D721Med (cell line): ENCODE results near the gene SAXO1.

Source experiments
- DNase-seq: peaks from one replicate; pipeline ENCODE4 v3.0.0; 2011; ENCODE audit warnings: low spot score; ENCODE audit not compliant: insufficient read length
- FAIRE-seq: peaks from 2 replicates; lab custom pipeline; 2011; peaks lifted over from hg19 to GRCh38; lab: Jason Lieb, UNC
- CTCF ChIP-seq: IDR thresholded peaks from 2 replicates; pipeline ENCODE4 v1.5.1; 2012; ENCODE audit warnings: mild to moderate bottlenecking, control low read depth; ENCODE audit not compliant: insufficient read depth; ENCODE audit errors: missing control alignments

Gene SAXO1

GRCh38 chr9:18989097-18989496 is 43.9 kb downstream of the SAXO1 start:
- TF ChIP-seq CTCF = no peak

GRCh38 chr9:18988003-18988402 is 45.0 kb downstream of the SAXO1 start:
- FAIRE-seq (no peak), DNase-seq (no peak)
- TF ChIP-seq CTCF = no peak

More at GRCh38 chr9:18989097-18989496, 43.9 kb downstream of the SAXO1 start:
- no peak for DNase-seq
- FAIRE-seq = no peak

- TF ChIP-seq CTCF = no peak
- DNase-seq (no peak), FAIRE-seq (no peak)
Observed at GRCh38 chr9:18985996-18986395, 47.0 kb downstream of the SAXO1 start.

- DNase-seq = no peak
- no peak for TF ChIP-seq CTCF
- no peak for FAIRE-seq
Observed at GRCh38 chr9:18985464-18985951, 47.5 kb downstream of the SAXO1 start.

- DNase-seq (no peak), FAIRE-seq (no peak)
- TF ChIP-seq CTCF = no peak
Observed at GRCh38 chr9:18982262-18982620, 50.8 kb downstream of the SAXO1 start.

- FAIRE-seq (no peak), DNase-seq (no peak)
- no peak for TF ChIP-seq CTCF
Observed at GRCh38 chr9:18981476-18982261, 51.3 kb downstream of the SAXO1 start.

GRCh38 chr9:18980189-18980588 is 52.8 kb downstream of the SAXO1 start:
- no peak for TF ChIP-seq CTCF
- no peak for FAIRE-seq

More at GRCh38 chr9:18980189-18980588, 52.8 kb downstream of the SAXO1 start:
- DNase-seq = no peak
